Keratinocyte (primary cell): ENCODE results near the gene MKS1. TPM values are rescaled to one million over a fixed set of nuclear protein-coding genes. Genes with fewer than 3 reads are reported as not detected.

Experiments
- DNase-seq: peaks from one replicate; pipeline ENCODE4 v3.0.0-alpha.2; 2011; ENCODE audit warnings: low read depth, missing footprints, low spot score
- FAIRE-seq: peaks from 2 replicates; lab custom pipeline; 2011; peaks lifted over from hg19 to GRCh38; lab: Jason Lieb, UNC
- H2AFZ ChIP-seq: 2 replicates; pipeline ENCODE4 v1.6.0; 2012; ENCODE audit warnings: low read length, control low read depth, inconsistent platforms; ENCODE audit not compliant: control insufficient read depth
- H3K27ac ChIP-seq: 2 replicates; pipeline ENCODE4 v1.5.1; 2011; ENCODE audit warnings: low read length; ENCODE audit not compliant: control insufficient read depth, insufficient read depth
- H3K27me3 ChIP-seq: 3 replicates; pipeline ENCODE4 v1.6.0; 2011; ENCODE audit warnings: low read length; ENCODE audit not compliant: control insufficient read depth, insufficient read depth; ENCODE audit errors: extremely low read depth
- H3K36me3 ChIP-seq, 2 experiments: 2 replicates in 1 of 2; 3 replicates in 1 of 2; pipeline ENCODE4 v1.5.1; 2011; ENCODE audit warnings: low read length in 2 of 2, mild to moderate bottlenecking in 1 of 2; ENCODE audit not compliant: control insufficient read depth in 2 of 2, insufficient read depth in 2 of 2; ENCODE audit errors: extremely low read depth in 1 of 2
- H3K4me1 ChIP-seq: 3 replicates; pipeline ENCODE4 v1.5.1; 2011; ENCODE audit warnings: low read length; ENCODE audit not compliant: control insufficient read depth, insufficient read depth; ENCODE audit errors: extremely low read depth
- H3K4me2 ChIP-seq: 3 replicates; pipeline ENCODE4 v1.6.0; 2011; ENCODE audit warnings: low read depth, low read length; ENCODE audit not compliant: control insufficient read depth, insufficient read depth; ENCODE audit errors: extremely low read depth
- H3K4me3 ChIP-seq, 3 experiments: fragments of 200-600 bp in 1 of 3; sonication (generic) in 1 of 3; 2 replicates in 2 of 3; 3 replicates in 1 of 3; pipeline ENCODE4 v1.5.1; 2011 to 2016; ENCODE audit warnings: low read length in 3 of 3, mild to moderate bottlenecking in 3 of 3, control low read depth in 2 of 3, inconsistent platforms in 1 of 3, low read depth in 1 of 3, mixed read lengths in 1 of 3, mixed run types in 1 of 3, moderate library complexity in 1 of 3; ENCODE audit not compliant: control insufficient read depth in 2 of 3, insufficient read depth in 2 of 3; ENCODE audit errors: extremely low read depth in 1 of 3
- H3K79me2 ChIP-seq: 2 replicates; pipeline ENCODE4 v1.6.0; 2012; ENCODE audit warnings: low read length; ENCODE audit not compliant: control insufficient read depth, insufficient read depth
- H3K9ac ChIP-seq: 3 replicates; pipeline ENCODE4 v1.6.0; 2011; ENCODE audit warnings: low read length; ENCODE audit not compliant: control insufficient read depth, insufficient read depth; ENCODE audit errors: extremely low read depth
- H3K9me1 ChIP-seq: 3 replicates; pipeline ENCODE4 v1.6.0; 2011; ENCODE audit warnings: low read length; ENCODE audit not compliant: control insufficient read depth, insufficient read depth; ENCODE audit errors: extremely low read depth
- H3K9me3 ChIP-seq: 2 replicates; pipeline ENCODE4 v1.5.1; 2012; ENCODE audit warnings: low read depth, low read length; ENCODE audit not compliant: control insufficient read depth
- H4K20me1 ChIP-seq: 3 replicates; pipeline ENCODE4 v1.6.0; 2011; ENCODE audit warnings: low read length; ENCODE audit not compliant: control insufficient read depth, insufficient read depth; ENCODE audit errors: extremely low read depth
- EZH2 ChIP-seq: IDR thresholded peaks from one replicate; pipeline ENCODE4 v1.6.1; 2012; ENCODE audit warnings: inconsistent platforms, mild to moderate bottlenecking, low read length, moderate library complexity
- dilution Hi-C: fragments of 300-500 bp; cut with MboI; formaldehyde crosslinking; loops from one replicate; pipeline ENCODE4 v1.7.0; 2020; ENCODE audit warnings: low sequenced_read_pairs; ENCODE audit not compliant: extremely low pct_ligation_motif_present
- polyA plus RNA-seq, 5 experiments: library from polyadenylated mRNA; depleted of rRNA in 3 of 5; stranded (reverse) in 3 of 5; stranded (forward) in 1 of 5; unstranded in 1 of 5; fragments of >200 nt; gene quantifications; 1 replicate in 1 of 5; 2 replicates in 3 of 5; 3 replicates in 1 of 5; pipeline versions ENCODE4 v1.2.1 to v1.2.3, GENCODE V29; 2011 to 2012; ENCODE audit warnings: missing spikeins in 2 of 5, low read depth in 1 of 5, low replicate concordance in 1 of 5
- TF ChIP-seq, protein P1 (sequence below), 3 experiments: IDR thresholded peaks in 1 of 3; conservative IDR thresholded peaks in 1 of 3; optimal IDR thresholded peaks in 1 of 3; 2 replicates in 2 of 3; 3 replicates in 1 of 3; pipeline versions ENCODE3 to v1.5.1; 2011; ENCODE audit warnings: low read length in 3 of 3, mild to moderate bottlenecking in 3 of 3, moderate library complexity in 2 of 3, control low read depth in 1 of 3, inconsistent platforms in 1 of 3; ENCODE audit not compliant: insufficient read depth in 2 of 3; ENCODE audit errors: extremely low read depth in 1 of 3

MKS1 gene
- polyA plus RNA-seq, 1 donor (not counting 4 experiments of a cell fraction or from before 2014, with no cell fraction given), result 12.2 TPM

- Histone ChIP-seq H4K20me1 (no peaks in the 10 kb centered on the region), H3K27ac (no peak overlapping the region), H3K27me3 (peaks cover 17% of the 10 kb centered on the region), H3K9ac (no peak overlapping the region), H2AFZ (no peak overlapping the region), H3K4me2 (no peak overlapping the region), H3K4me3 (no peak overlapping the region), H3K9me1 (no peaks in the 10 kb centered on the region), H3K36me3 (no peaks in the 10 kb centered on the region), H3K79me2 (no peaks in the 10 kb centered on the region), H3K9me3 (no peaks in the 10 kb centered on the region), H3K4me1 (no peaks in the 10 kb centered on the region)
- TF ChIP-seq EZH2, result no peak
- TF ChIP-seq, protein P1, sequence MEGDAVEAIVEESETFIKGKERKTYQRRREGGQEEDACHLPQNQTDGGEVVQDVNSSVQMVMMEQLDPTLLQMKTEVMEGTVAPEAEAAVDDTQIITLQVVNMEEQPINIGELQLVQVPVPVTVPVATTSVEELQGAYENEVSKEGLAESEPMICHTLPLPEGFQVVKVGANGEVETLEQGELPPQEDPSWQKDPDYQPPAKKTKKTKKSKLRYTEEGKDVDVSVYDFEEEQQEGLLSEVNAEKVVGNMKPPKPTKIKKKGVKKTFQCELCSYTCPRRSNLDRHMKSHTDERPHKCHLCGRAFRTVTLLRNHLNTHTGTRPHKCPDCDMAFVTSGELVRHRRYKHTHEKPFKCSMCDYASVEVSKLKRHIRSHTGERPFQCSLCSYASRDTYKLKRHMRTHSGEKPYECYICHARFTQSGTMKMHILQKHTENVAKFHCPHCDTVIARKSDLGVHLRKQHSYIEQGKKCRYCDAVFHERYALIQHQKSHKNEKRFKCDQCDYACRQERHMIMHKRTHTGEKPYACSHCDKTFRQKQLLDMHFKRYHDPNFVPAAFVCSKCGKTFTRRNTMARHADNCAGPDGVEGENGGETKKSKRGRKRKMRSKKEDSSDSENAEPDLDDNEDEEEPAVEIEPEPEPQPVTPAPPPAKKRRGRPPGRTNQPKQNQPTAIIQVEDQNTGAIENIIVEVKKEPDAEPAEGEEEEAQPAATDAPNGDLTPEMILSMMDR (optimal IDR thresholded peaks at IDR 0.05 in 1 of 3, IDR thresholded peaks at IDR 0.05 in 1 of 3, conservative IDR thresholded peaks at IDR 0.05 in 1 of 3; ENCODE audit: extremely low read depth in 1 of 3, insufficient read depth in 2 of 3, low read length in 3 of 3), result no peak
- FAIRE-seq (no peak), DNase-seq (no peak)
- dilution Hi-C loops, result no loop called here
Observed at GRCh38 chr17:58235821-58236220, 16.8 kb upstream of the MKS1 start.

DNA sequence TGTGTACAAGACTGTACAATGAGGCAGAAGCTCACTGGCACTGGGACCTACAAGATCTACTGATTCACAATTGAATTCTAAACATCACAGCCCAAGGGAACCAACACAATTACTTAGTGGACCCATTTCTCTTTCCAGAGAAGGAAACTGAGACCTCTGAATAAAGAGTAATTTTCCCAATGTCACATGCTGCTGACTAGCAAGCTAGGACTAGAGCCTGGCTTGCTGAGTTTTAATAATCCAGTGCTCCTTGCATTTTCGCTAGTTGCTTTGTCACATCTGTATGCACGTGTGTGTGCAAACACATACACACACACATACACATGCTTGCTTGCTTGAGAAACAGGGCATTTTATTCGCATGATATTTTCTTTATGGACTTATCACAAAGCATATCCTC is 15.5 kb upstream of the MKS1 start:
- Histone ChIP-seq H3K4me3 (no peak overlapping the region), H3K4me2 (no peak overlapping the region), H3K27ac (no peak overlapping the region), H2AFZ (no peak overlapping the region), H3K4me1 (no peaks in the 10 kb centered on the region), H3K9ac (no peak overlapping the region), H3K79me2 (no peaks in the 10 kb centered on the region), H3K36me3 (no peaks in the 10 kb centered on the region), H3K27me3 (peaks cover 10% of the 10 kb centered on the region), H4K20me1 (no peaks in the 10 kb centered on the region), H3K9me3 (no peaks in the 10 kb centered on the region), H3K9me1 (no peaks in the 10 kb centered on the region)
- dilution Hi-C loops, result no loop called here
- FAIRE-seq, result no peak
- TF ChIP-seq EZH2, result no peak
- TF ChIP-seq, protein P1 (optimal IDR thresholded peaks at IDR 0.05 in 1 of 3, IDR thresholded peaks at IDR 0.05 in 1 of 3, conservative IDR thresholded peaks at IDR 0.05 in 1 of 3; ENCODE audit: extremely low read depth in 1 of 3, insufficient read depth in 2 of 3, low read length in 3 of 3), result no peak
- DNase-seq, result no peak
